OCI-LY7 (cell line): ENCODE data around the gene MYCN.

ENCODE experiments used
- EZH2phosphoT487 ChIP-seq: fragments of 200-600 bp; sonication (generic); IDR thresholded peaks from 2 replicates; pipeline ENCODE4 v1.6.1; 2018; ENCODE audit warnings: low read depth, borderline replicate concordance, mild to moderate bottlenecking, mixed run types, antibody characterized with exemption, low read length, moderate library complexity, mixed read lengths
- TF ChIP-seq, protein P1 (sequence below): fragments of 200-600 bp; sonication (generic); conservative IDR thresholded peaks from 2 replicates; pipeline ENCODE4 v1.5.1; 2014; ENCODE audit warnings: mild to moderate bottlenecking, antibody characterized with exemption, low read length, moderate library complexity, mixed read lengths

DNA sequence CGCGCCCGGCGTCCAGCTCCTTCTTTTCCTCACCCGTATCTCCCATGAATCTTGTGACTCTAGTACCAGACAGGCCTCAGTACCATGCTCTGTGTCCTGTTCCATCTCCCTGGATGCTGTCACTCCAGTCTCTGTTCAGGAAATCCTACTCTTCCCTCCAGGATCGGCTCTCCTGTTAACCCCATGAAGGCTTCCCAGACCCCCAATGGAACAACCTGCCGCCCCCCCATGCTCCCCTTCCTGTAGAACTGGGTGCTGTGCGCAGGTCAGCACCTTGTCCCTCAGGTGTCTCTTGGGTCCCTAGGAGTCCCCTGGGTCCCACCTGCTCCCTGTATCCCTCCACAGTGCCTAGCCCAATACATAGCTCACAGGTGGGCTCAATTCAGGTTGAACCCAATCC is 41.3 kb downstream of the MYCN start:
- TF ChIP-seq, protein P1, sequence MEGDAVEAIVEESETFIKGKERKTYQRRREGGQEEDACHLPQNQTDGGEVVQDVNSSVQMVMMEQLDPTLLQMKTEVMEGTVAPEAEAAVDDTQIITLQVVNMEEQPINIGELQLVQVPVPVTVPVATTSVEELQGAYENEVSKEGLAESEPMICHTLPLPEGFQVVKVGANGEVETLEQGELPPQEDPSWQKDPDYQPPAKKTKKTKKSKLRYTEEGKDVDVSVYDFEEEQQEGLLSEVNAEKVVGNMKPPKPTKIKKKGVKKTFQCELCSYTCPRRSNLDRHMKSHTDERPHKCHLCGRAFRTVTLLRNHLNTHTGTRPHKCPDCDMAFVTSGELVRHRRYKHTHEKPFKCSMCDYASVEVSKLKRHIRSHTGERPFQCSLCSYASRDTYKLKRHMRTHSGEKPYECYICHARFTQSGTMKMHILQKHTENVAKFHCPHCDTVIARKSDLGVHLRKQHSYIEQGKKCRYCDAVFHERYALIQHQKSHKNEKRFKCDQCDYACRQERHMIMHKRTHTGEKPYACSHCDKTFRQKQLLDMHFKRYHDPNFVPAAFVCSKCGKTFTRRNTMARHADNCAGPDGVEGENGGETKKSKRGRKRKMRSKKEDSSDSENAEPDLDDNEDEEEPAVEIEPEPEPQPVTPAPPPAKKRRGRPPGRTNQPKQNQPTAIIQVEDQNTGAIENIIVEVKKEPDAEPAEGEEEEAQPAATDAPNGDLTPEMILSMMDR = no peak
- TF ChIP-seq EZH2phosphoT487 = no peak
